Measurements from ENCODE around the gene MSX1.

GRCh38 chr4:4864443-4864939 lies 5.0 kb downstream of the MSX1 start:
- TF ChIP-seq POLR2AphosphoS5 (IDR thresholded peaks at IDR 0.05; ENCODE audit: low read depth, low read length) (no peak), CTCF (IDR thresholded peaks at IDR 0.05; ENCODE audit: control extremely low read depth in 1 of 3, insufficient read depth in 1 of 3, low read depth in 1 of 3, low read length in 3 of 3) (no peak), USF2 (IDR thresholded peaks at IDR 0.05; ENCODE audit: low read length) (no peak), FOSL1 (IDR thresholded peaks at IDR 0.05; ENCODE audit: insufficient read depth, low read depth, low read length) (no peak), ATF2 (IDR thresholded peaks at IDR 0.05; ENCODE audit: low read length) (no peak), YY1 (IDR thresholded peaks at IDR 0.05; ENCODE audit: low read depth, low read length) (no peak), EZH2 (IDR thresholded peaks at IDR 0.05; ENCODE audit: low read depth, low read length, severe bottlenecking) (peak; percentile 100), KDM1A (IDR thresholded peaks at IDR 0.05; ENCODE audit: borderline replicate concordance, low read length) (no peak), POLR2A (IDR thresholded peaks at IDR 0.05; ENCODE audit: control extremely low read depth in 1 of 2, low read depth in 2 of 2, low read length in 2 of 2) (no peak), GTF2F1 (IDR thresholded peaks at IDR 0.05; ENCODE audit: borderline replicate concordance, low read depth, low read length) (no peak), ZNF274 (IDR thresholded peaks at IDR 0.05; ENCODE audit: borderline replicate concordance, extremely low read depth, low read length) (no peak), NANOG (IDR thresholded peaks at IDR 0.05; ENCODE audit: insufficient read depth, low read depth, low read length, poor library complexity, severe bottlenecking) (no peak), EP300 (IDR thresholded peaks at IDR 0.05; ENCODE audit: borderline replicate concordance in 1 of 2, low read depth in 2 of 2, low read length in 2 of 2) (no peak), GABPA (IDR thresholded peaks at IDR 0.05; ENCODE audit: borderline replicate concordance, insufficient read depth, low read length) (no peak)
